Endothelial cell of umbilical vein (primary cell): ENCODE results near the gene B4GALT6. TPM values are rescaled to one million over a fixed set of nuclear protein-coding genes. Genes with fewer than 3 reads are reported as not detected.

Source experiments
- BruUV-seq: library from RNA; stranded (reverse); fragments of 400-500 nt; replicated peaks from 2 replicates; lab custom pipeline; 2021; lab: Mats Ljungman, UMichigan
- CTCF ChIA-PET: fragments of 300-600, 350-600 bp; sonication (Branson Sonifier 250); formaldehyde crosslinking; loops from one replicate; lab custom pipeline; 2021; ENCODE audit warnings: antibody characterized with exemption, inconsistent platforms; lab: Charles Lee
- POLR2A ChIA-PET: fragments of 300-600, 350-600 bp; sonication (Branson Sonifier 250); formaldehyde crosslinking; loops from one replicate; lab custom pipeline; 2021; ENCODE audit warnings: antibody characterized with exemption, inconsistent platforms; lab: Charles Lee
- DNase-seq: peaks from one replicate; pipeline ENCODE4 v3.0.0-alpha.2; 2011; ENCODE audit warnings: low read depth, low spot score
- FAIRE-seq: peaks from 2 replicates; lab custom pipeline; 2011; peaks lifted over from hg19 to GRCh38; lab: Jason Lieb, UNC
- H2AFZ ChIP-seq: 2 replicates; pipeline ENCODE4 v1.6.0; 2012; ENCODE audit warnings: low read depth, low read length, control low read depth, inconsistent platforms
- H3K27ac ChIP-seq: 2 replicates; pipeline ENCODE4 v1.5.1; 2011; ENCODE audit warnings: low read depth, mild to moderate bottlenecking, control low read depth, low read length, moderate library complexity; ENCODE audit not compliant: insufficient read depth
- H3K27me3 ChIP-seq, 2 experiments: 2 replicates each; pipeline versions ENCODE4 v1.6.0 to v1.6.1; 2011; ENCODE audit warnings: low read length in 2 of 2, mixed read lengths in 1 of 2; ENCODE audit not compliant: control insufficient read depth in 2 of 2, insufficient read depth in 2 of 2
- H3K36me3 ChIP-seq, 2 experiments: 2 replicates in 1 of 2; 3 replicates in 1 of 2; pipeline ENCODE4 v1.5.1; 2011; ENCODE audit warnings: low read length in 2 of 2, mild to moderate bottlenecking in 1 of 2, moderate library complexity in 1 of 2; ENCODE audit not compliant: control insufficient read depth in 2 of 2, insufficient read depth in 2 of 2; ENCODE audit errors: extremely low read depth in 1 of 2
- H3K4me1 ChIP-seq: 3 replicates; pipeline ENCODE4 v1.5.1; 2011; ENCODE audit warnings: mild to moderate bottlenecking, low read length; ENCODE audit not compliant: control insufficient read depth, insufficient read depth; ENCODE audit errors: extremely low read depth
- H3K4me2 ChIP-seq: 2 replicates; pipeline ENCODE4 v1.6.1; 2011; ENCODE audit warnings: low read length, control low read depth, mixed read lengths; ENCODE audit not compliant: insufficient read depth
- H3K4me3 ChIP-seq, 3 experiments: fragments of 200-600 bp in 1 of 3; sonication (generic), shearing (Covaris generic) in 1 of 3; replicated peaks in 1 of 3; 2 replicates each; pipeline ENCODE4 v1.5.1; 2011 to 2016; ENCODE audit warnings: control low read depth in 3 of 3, low read length in 3 of 3, mild to moderate bottlenecking in 2 of 3, inconsistent platforms in 1 of 3, low read depth in 1 of 3, moderate library complexity in 1 of 3; ENCODE audit not compliant: insufficient read depth in 1 of 3
- H3K79me2 ChIP-seq: 2 replicates; pipeline ENCODE4 v1.6.0; 2012; ENCODE audit warnings: low read length, inconsistent platforms; ENCODE audit not compliant: control insufficient read depth, insufficient read depth
- H3K9ac ChIP-seq: replicated peaks from 2 replicates; pipeline ENCODE3; 2011; ENCODE audit warnings: low read length, control low read depth; ENCODE audit not compliant: insufficient read depth; ENCODE audit errors: extremely low read depth
- H3K9me1 ChIP-seq: replicated peaks from 3 replicates; pipeline ENCODE4 v1.6.0; 2011; ENCODE audit warnings: mild to moderate bottlenecking, low read length; ENCODE audit not compliant: control insufficient read depth, insufficient read depth; ENCODE audit errors: extremely low read depth
- H3K9me3 ChIP-seq: replicated peaks from 2 replicates; pipeline ENCODE4 v1.5.1; 2012; ENCODE audit warnings: low read length, inconsistent platforms; ENCODE audit not compliant: control insufficient read depth, insufficient read depth
- H4K20me1 ChIP-seq: replicated peaks from 2 replicates; pipeline ENCODE3; 2011; ENCODE audit warnings: mild to moderate bottlenecking, low read length; ENCODE audit not compliant: control insufficient read depth, insufficient read depth; ENCODE audit errors: extremely low read depth
- EZH2 ChIP-seq: IDR thresholded peaks from 2 replicates; pipeline ENCODE4 v1.6.1; 2012; ENCODE audit warnings: borderline replicate concordance, low read depth, mild to moderate bottlenecking, moderate library complexity, low read length, inconsistent platforms; ENCODE audit not compliant: severe bottlenecking
- FOS ChIP-seq: IDR thresholded peaks from 2 replicates; pipeline ENCODE4 v1.6.1; 2011; ENCODE audit warnings: mild to moderate bottlenecking, low read length, moderate library complexity, borderline replicate concordance; ENCODE audit not compliant: insufficient read depth
- GATA2 ChIP-seq: IDR thresholded peaks from 2 replicates; pipeline ENCODE4 v1.7.0; 2011; ENCODE audit warnings: low read depth, mild to moderate bottlenecking, moderate library complexity, mixed read lengths, low read length; ENCODE audit not compliant: insufficient read length, insufficient read depth
- JUN ChIP-seq: IDR thresholded peaks from 2 replicates; pipeline ENCODE4 v1.6.1; 2011; ENCODE audit warnings: borderline replicate concordance, low read depth; ENCODE audit not compliant: insufficient read length, insufficient read depth
- MAX ChIP-seq: IDR thresholded peaks from 2 replicates; pipeline ENCODE4 v1.6.1; 2011; ENCODE audit not compliant: insufficient read depth, insufficient read length
- MYC ChIP-seq: IDR thresholded peaks from one replicate; pipeline ENCODE4 v1.6.1; 2011; ENCODE audit warnings: mild to moderate bottlenecking, low read depth, low read length
- POLR2A ChIP-seq: IDR thresholded peaks from 2 replicates; pipeline ENCODE4 v1.6.1; 2012; ENCODE audit warnings: low read depth, mild to moderate bottlenecking, control low read depth, low read length
- POLR2AphosphoS5 ChIP-seq: IDR thresholded peaks from 2 replicates; pipeline ENCODE4 v1.6.1; 2012; ENCODE audit warnings: low read depth, mild to moderate bottlenecking, control low read depth, low read length, moderate library complexity; ENCODE audit not compliant: insufficient read depth
- dilution Hi-C: fragments of 300-500 bp; cut with MboI; formaldehyde crosslinking; loops from one replicate; pipeline ENCODE4 v1.15.0; 2019; ENCODE audit warnings: low sequenced_read_pairs; ENCODE audit not compliant: extremely low pct_ligation_motif_present
- intact Hi-C: fragments of 100-400 bp; cut with micrococcal nuclease; formaldehyde crosslinking; loops from one replicate; pipeline ENCODE4 v1.10.0; 2022
- polyA plus RNA-seq, 4 experiments: library from polyadenylated mRNA; depleted of rRNA in 3 of 4; stranded (reverse) in 3 of 4; unstranded in 1 of 4; fragments of >200 nt; gene quantifications; 2 replicates each; pipeline versions ENCODE4 v1.2.1 to v1.2.3, GENCODE V29; 2011 to 2012; ENCODE audit warnings: missing spikeins in 1 of 4
- total RNA-seq: library from RNA; stranded (reverse); gene quantifications from 2 replicates; pipeline ENCODE4 v1.2.3, GENCODE V29; 2021
- TF ChIP-seq, protein P1 (sequence below), 2 donors: IDR thresholded peaks; 1 replicate in 1 of 2; 2 replicates in 1 of 2; pipeline ENCODE4 v1.5.1; 2011; ENCODE audit warnings: low read length in 2 of 2, mild to moderate bottlenecking in 2 of 2, moderate library complexity in 2 of 2, control low read depth in 1 of 2, inconsistent platforms in 1 of 2, low read depth in 1 of 2; ENCODE audit not compliant: insufficient read depth in 1 of 2; ENCODE audit errors: extremely low read depth in 1 of 2

The B4GALT6 gene
- total and polyA plus RNA-seq, 2 donors (not counting 3 experiments of a cell fraction or from before 2014, with no cell fraction given), result 3.9 to 24.2 TPM

- DNase-seq (no peak), FAIRE-seq (no peak)
- ChIA-PET CTCF (interaction anchor here (1.4 kb wide), 1 partner anchor 30 kb away, joined by 4 read pairs; no protein-coding TSS in a partner anchor), POLR2A (no interaction called here)
- TF ChIP-seq GATA2 (no peak), POLR2A (no peak), JUN (no peak), MYC (no peak), POLR2AphosphoS5 (no peak), FOS (no peak), EZH2 (no peak), MAX (no peak)
- TF ChIP-seq, protein P1, sequence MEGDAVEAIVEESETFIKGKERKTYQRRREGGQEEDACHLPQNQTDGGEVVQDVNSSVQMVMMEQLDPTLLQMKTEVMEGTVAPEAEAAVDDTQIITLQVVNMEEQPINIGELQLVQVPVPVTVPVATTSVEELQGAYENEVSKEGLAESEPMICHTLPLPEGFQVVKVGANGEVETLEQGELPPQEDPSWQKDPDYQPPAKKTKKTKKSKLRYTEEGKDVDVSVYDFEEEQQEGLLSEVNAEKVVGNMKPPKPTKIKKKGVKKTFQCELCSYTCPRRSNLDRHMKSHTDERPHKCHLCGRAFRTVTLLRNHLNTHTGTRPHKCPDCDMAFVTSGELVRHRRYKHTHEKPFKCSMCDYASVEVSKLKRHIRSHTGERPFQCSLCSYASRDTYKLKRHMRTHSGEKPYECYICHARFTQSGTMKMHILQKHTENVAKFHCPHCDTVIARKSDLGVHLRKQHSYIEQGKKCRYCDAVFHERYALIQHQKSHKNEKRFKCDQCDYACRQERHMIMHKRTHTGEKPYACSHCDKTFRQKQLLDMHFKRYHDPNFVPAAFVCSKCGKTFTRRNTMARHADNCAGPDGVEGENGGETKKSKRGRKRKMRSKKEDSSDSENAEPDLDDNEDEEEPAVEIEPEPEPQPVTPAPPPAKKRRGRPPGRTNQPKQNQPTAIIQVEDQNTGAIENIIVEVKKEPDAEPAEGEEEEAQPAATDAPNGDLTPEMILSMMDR (IDR thresholded peaks at IDR 0.05; ENCODE audit: extremely low read depth in 1 of 2, insufficient read depth in 1 of 2, low read depth in 1 of 2, low read length in 2 of 2), result no peak
- H4K20me1 ChIP-seq, result no peaks in the 10 kb centered on the region
- H3K9ac ChIP-seq, result no peak overlapping the region
- no peaks in the 10 kb centered on the region for H3K9me3 ChIP-seq
- H3K9me1 ChIP-seq, result no peaks in the 10 kb centered on the region
- dilution Hi-C loops (no loop called here), intact Hi-C loops (no loop called here)
- no peak overlapping the region for H3K4me3 ChIP-seq
- H3K27ac ChIP-seq, result no peak overlapping the region
- BruUV-seq, result no TSS peak
- no peak overlapping the region for H3K4me2 ChIP-seq
- peaks cover under 1% of the 10 kb centered on the region for H3K4me1 ChIP-seq
- no peaks in the 10 kb centered on the region for H3K79me2 ChIP-seq
- H3K36me3 ChIP-seq, result no peaks in the 10 kb centered on the region
- no peak overlapping the region for H2AFZ ChIP-seq
- H3K27me3 ChIP-seq, result peaks cover 0 to under 1% of the 10 kb centered on the region in 2 experiments
Observed at GRCh38 chr18:31586616-31587015, 97.8 kb downstream of the B4GALT6 start.
